ENCODE results near the gene ZNF700.
"Not testable (repeated sequence)": the region's sequence is repeated elsewhere in the genome, so short reads cannot be mapped to it uniquely, and the experiment has no call there.

Gene ZNF700

GRCh38 chr19:11924886-11925650, at the start of gene ZNF700:
TSS of gene ZNF700 (plus strand) at chr19:11925107. CDS start at chr19:11925211, 104 bp downstream.
- in situ Hi-C loops (cut with MboI; ENCODE audit: low sequenced_read_pairs) = no loop called here

DNA sequence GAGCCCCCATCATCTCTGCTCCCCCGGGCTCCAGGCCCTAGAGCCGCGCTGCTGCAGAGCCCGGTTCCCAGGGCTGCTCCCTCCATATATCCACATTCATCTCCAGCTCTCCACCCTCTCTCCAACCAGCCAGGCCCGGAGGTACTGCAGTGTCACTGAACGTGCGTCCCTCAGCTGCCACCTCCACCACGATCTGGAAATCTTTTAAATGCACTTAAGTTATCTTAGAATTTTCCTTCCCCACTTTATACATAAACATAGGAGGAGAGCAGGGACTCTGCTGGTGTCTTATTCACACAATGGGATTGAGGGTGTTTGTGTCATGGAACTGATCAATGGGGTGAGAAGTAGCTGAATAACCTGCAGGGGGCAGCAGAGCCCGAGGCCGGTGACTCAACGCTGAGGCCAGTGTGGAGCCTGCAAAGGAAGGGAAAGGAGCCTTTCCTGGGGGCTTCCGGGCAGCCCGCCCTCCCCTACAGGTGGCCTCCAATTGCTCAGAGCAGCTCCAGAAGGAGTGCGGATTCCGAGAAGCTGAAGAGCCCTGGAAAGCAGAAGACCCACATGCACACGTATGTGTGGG, 45.1 kb upstream of the ZNF700 start:
- in situ Hi-C loops (cut with MboI; ENCODE audit: low sequenced_read_pairs) = not testable (repeated sequence)

GRCh38 chr19:11880598-11880997, 44.3 kb upstream of the ZNF700 start:
- in situ Hi-C loops (cut with MboI; ENCODE audit: low sequenced_read_pairs) = no loop called here

DNA sequence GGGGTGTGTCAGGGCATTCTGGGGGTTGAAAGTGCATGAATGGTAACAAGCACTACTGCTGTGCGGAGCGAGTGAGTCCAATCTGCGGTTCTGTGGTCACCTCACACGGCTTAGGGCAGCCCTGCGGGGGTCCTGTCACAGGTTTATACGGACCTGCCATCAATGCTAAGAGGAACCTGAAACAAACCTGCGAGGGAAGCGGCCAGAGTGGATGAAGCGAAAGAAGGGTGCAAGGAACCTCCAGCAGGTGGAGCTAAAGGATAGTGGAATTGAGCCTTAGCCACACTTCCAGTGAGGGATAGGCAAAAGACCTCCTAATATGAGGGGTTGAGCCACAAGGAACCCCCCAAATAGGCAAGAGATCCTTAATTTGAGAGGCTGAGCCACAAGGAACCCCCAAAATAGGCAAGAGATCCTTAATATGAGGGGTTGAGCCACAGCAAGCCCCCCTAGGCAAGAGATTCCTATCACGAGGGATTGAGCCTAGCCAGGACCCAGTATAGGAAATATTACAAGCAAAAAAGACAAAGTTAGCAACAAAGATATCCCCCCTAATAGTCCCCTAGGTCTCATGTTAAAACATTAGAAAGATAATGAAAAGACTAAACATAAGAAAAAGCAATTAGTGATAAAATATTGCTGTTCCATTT, 43.6 kb upstream of the ZNF700 start:
- in situ Hi-C loops (cut with MboI; ENCODE audit: low sequenced_read_pairs) = no loop called here

- in situ Hi-C loops (cut with MboI; ENCODE audit: low sequenced_read_pairs) = no loop called here
Observed at GRCh38 chr19:11882606-11883005, 42.3 kb upstream of the ZNF700 start.

- in situ Hi-C loops (cut with MboI; ENCODE audit: low sequenced_read_pairs) = no loop called here
Observed at GRCh38 chr19:11887234-11887610, 37.7 kb upstream of the ZNF700 start.

- in situ Hi-C loops (cut with MboI; ENCODE audit: low sequenced_read_pairs) = no loop called here
Observed at GRCh38 chr19:11887611-11888531, 37.0 kb upstream of the ZNF700 start, which contains the start of gene ZNF69. TSS of gene ZNF69 (plus strand) at chr19:11887782. CDS start at chr19:11887924, 142 bp downstream.

DNA sequence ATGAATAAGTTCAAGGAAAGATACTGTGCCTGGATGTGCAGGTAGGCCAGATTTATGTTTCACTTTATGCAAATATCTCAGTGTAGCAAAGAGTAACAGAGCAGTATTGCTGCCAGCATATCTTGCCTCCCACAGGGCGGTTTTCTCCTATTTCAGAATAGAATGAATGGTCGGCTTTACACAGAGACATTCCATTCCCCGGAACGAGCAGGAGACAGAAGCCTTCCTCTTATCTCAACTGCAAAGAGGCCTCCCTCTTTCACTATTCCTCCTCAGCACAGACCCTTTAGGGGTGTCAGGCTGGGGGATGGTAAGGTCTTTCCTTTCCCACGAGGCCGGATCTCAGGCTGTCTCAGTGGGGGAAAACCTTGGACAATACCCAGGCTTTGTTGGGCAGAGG, 35.0 kb upstream of the ZNF700 start:
- in situ Hi-C loops (cut with MboI; ENCODE audit: low sequenced_read_pairs) = not testable (repeated sequence)

- in situ Hi-C loops (cut with MboI; ENCODE audit: low sequenced_read_pairs) = no loop called here
Observed at GRCh38 chr19:11890634-11891033, 34.3 kb upstream of the ZNF700 start.

GRCh38 chr19:11894851-11895250, 30.1 kb upstream of the ZNF700 start:
- in situ Hi-C loops (cut with MboI; ENCODE audit: low sequenced_read_pairs) = no loop called here

DNA sequence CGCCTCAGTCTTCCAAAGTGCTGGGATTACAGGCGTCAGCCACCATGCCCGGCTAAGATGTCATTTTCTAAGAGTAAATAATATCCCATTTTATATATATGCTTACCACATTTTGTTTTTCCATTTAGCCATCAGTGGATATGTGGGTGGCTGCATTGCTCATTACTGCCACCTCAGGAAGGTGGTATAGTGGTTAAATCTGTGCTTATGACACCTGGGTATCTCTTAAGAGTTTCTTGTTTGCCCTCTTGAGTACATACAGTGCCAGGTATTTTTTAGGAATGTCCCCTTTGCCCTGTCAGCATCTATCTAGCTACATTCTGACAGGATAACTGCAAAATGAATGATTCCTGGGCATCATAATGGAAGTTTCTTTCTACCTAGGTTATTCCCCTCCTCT, 22.7 kb upstream of the ZNF700 start:
- in situ Hi-C loops (cut with MboI; ENCODE audit: low sequenced_read_pairs) = no loop called here

DNA sequence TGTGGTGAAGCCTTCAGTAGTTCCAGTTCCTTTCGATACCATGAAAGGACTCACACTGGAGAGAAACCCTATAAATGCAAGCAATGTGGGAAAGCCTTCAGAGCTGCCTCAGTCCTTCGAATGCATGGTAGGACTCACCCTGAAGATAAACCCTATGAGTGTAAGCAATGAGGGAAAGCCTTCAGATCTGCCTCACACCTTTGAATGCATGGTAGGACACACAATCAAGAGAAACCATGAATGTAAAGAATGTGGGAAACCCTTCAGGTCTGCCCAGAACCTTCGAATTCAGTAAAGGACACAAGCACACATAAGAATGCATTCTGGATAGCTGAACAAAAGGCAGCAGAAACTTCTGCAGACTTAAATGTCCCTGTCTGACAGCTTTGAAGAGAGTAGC, 19.0 kb upstream of the ZNF700 start:
- in situ Hi-C loops (cut with MboI; ENCODE audit: low sequenced_read_pairs) = no loop called here

DNA sequence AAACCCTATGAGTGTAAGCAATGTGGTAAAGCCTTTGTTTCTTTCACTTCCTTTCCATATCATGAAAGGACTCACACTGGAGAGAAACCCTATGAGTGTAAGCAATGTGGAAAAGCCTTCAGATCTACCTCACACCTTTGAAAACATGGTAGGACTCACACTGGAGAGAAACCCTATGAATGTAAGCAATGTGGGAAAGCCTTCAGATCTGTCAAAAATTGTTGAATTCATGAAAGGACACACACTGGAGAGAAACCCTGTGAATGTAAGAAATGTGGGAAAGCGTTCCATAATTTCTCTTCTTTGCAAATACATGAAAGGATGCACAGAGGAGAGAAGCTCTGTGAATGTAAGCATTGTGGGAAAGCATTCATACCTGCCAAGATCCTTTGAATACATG, 13.0 kb upstream of the ZNF700 start:
- in situ Hi-C loops (cut with MboI; ENCODE audit: low sequenced_read_pairs) = not testable (repeated sequence)

DNA sequence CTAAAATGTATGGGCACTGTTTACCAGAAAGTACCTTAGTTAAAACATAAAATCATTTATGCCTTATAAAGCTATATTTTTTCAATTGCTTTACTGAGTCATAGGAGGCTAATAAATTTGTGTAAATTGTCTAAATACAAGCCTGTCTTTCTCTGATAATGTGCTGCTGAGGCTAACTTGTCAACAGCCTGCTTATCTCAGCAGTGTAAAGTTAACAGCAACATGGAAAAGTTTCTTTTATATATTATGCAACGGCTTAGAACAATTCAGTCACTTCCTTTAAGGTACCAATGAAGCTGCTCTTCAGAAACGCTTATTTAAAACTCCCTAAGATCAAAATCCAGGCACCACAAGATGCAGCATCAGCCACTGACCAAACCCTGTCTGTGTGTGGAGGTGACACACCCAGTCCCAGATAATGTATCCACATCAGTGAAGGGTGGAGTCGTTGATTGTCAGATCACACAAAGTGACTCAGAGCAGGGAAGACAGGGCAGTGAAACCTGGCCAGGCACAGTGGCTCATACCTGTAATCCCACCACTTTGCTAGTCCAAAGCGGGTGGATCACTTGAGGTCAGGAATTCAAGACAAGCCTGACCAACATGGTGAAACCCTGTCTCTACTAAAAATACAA, 10.4 kb upstream of the ZNF700 start:
- in situ Hi-C loops (cut with MboI; ENCODE audit: low sequenced_read_pairs) = not testable (repeated sequence)

GRCh38 chr19:11921852-11922495, 2.9 kb upstream of the ZNF700 start:
- in situ Hi-C loops (cut with MboI; ENCODE audit: low sequenced_read_pairs) = no loop called here

DNA sequence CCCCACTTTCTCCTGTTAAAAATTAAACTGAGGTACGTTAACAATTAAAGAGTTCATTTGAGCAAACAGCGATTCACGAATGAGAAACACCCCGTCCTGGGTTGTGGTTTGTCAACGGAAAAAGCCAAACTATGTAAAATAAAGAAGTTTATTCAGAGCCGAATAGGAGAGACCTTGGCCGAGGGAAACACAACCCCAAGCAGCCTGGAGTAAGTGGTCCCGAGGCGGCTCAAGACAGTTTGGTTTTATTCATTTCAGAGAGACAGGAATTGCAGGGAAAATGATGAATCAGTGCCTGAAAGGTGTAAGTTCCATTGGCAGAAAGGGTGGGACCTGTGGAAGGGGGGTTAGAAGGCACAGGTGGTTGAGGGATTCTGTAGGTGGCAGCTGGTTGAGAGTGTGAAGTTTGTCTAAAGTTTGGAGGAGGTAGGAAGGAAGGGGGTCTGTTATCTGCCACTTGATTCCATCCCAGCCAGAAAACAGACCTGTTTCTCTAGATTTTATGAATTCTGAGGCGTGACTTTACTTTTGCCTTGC, 812 bp downstream of the ZNF700 start:
- in situ Hi-C loops (cut with MboI; ENCODE audit: low sequenced_read_pairs) = not testable (repeated sequence)

GRCh38 chr19:11927227-11927626, 2.3 kb downstream of the ZNF700 start:
- in situ Hi-C loops (cut with MboI; ENCODE audit: low sequenced_read_pairs) = no loop called here

- in situ Hi-C loops (cut with MboI; ENCODE audit: low sequenced_read_pairs) = no loop called here
Observed at GRCh38 chr19:11931051-11931450, 6.1 kb downstream of the ZNF700 start.

- in situ Hi-C loops (cut with MboI; ENCODE audit: low sequenced_read_pairs) = no loop called here
Observed at GRCh38 chr19:11931513-11931912, 6.6 kb downstream of the ZNF700 start.

GRCh38 chr19:11935829-11936228, 10.9 kb downstream of the ZNF700 start:
- in situ Hi-C loops (cut with MboI; ENCODE audit: low sequenced_read_pairs) = not testable (repeated sequence)

All from HL-60/S4 (cell line).